Kidney (tissue), 14 donors: Measurements from ENCODE around the gene CKM. TPM values are rescaled to one million over a fixed set of nuclear protein-coding genes. Genes with fewer than 3 reads are reported as not detected.

Experiments
- DNase-seq, 5 donors: peaks; one replicate each; pipeline ENCODE4 v3.0.0-alpha.2; 2013 to 2020
- FAIRE-seq: peaks from 2 replicates; lab custom pipeline; 2012; peaks lifted over from hg19 to GRCh38; lab: Jason Lieb, UNC
- H3K27ac ChIP-seq, 2 donors: one replicate each; pipeline ENCODE4 v1.7.0; 2013; ENCODE audit warnings: low read depth in 2 of 2, low read length in 2 of 2, inconsistent platforms in 1 of 2
- H3K27me3 ChIP-seq: one replicate; pipeline ENCODE4 v1.7.1; 2013; ENCODE audit warnings: low read length, inconsistent platforms; ENCODE audit not compliant: control insufficient read depth, insufficient read depth
- H3K36me3 ChIP-seq, 3 donors: one replicate each; pipeline versions ENCODE4 v1.7.0 to v1.7.1; 2013; ENCODE audit warnings: low read length in 3 of 3, control low read depth in 1 of 3, inconsistent platforms in 1 of 3; ENCODE audit not compliant: insufficient read depth in 3 of 3, control insufficient read depth in 2 of 3
- H3K4me1 ChIP-seq, 3 donors: one replicate each; pipeline versions ENCODE4 v1.7.0 to v1.7.1; 2013; ENCODE audit warnings: low read length in 3 of 3, inconsistent platforms in 1 of 3, low read depth in 1 of 3; ENCODE audit not compliant: control insufficient read depth in 2 of 3, insufficient read depth in 2 of 3
- H3K4me3 ChIP-seq, 3 donors: one replicate each; pipeline versions ENCODE4 v1.7.0 to v1.8.1; 2013; ENCODE audit warnings: low read length in 3 of 3, control low read depth in 1 of 3, inconsistent platforms in 1 of 3
- H3K9ac ChIP-seq, 3 donors: one replicate each; pipeline versions ENCODE4 v1.7.0 to v1.7.1; 2013; ENCODE audit warnings: low read length in 3 of 3, control low read depth in 1 of 3, inconsistent platforms in 1 of 3
- H3K9me3 ChIP-seq, 3 donors: one replicate each; pipeline versions ENCODE4 v1.7.0 to v1.7.1; 2013; ENCODE audit warnings: low read length in 3 of 3, control low read depth in 1 of 3, inconsistent platforms in 1 of 3; ENCODE audit not compliant: control insufficient read depth in 2 of 3, insufficient read depth in 1 of 3
- CTCF ChIP-seq: IDR thresholded peaks from 3 replicates; pipeline ENCODE4 v1.5.1; 2012; ENCODE audit warnings: mild to moderate bottlenecking, moderate library complexity, borderline replicate concordance; ENCODE audit not compliant: insufficient read depth; ENCODE audit errors: extremely low read depth
- intact Hi-C: fragments of 100-400 bp; cut with DNase I; formaldehyde crosslinking; loops from one replicate; pipeline ENCODE4 v1.11.1; 2022
- polyA plus RNA-seq: library from polyadenylated mRNA; stranded (reverse); fragments of 350-450 nt; fragmentation: Illumina TruSeq; extraction: RNeasy Lipid Tissue Mini Kit (QIAGEN cat#74804); gene quantifications from one replicate; pipeline ENCODE4 v1.2.3, GENCODE V29; 2014; ENCODE audit warnings: low read depth, low replicate concordance; ENCODE audit not compliant: insufficient read depth
- total RNA-seq: library from RNA; stranded (reverse); fragmentation: NEBNext Ultra II Directional; extraction: Animal tissue kit (Norgen Biotek cat#: 25700); gene quantifications from one replicate; pipeline ENCODE4 v1.2.1, GENCODE V29; 2021
- donor health status: control.
- donor health status: control.
- donor health status: control.
- donor health status: control.
- donor health status: control.
- donor health status: DM: yes; HTN: yes; CAD: no.
- donor health status: Normal renal cell carcinoma (clear cell type).

CKM gene
- total and polyA plus RNA-seq, 2 donors from 2014 or later = 1.3 TPM; not detected in 1

- no peak overlapping the region for H3K4me3 ChIP-seq
- H3K27me3 ChIP-seq = no peaks in the 10 kb centered on the region
- TF ChIP-seq CTCF = no peak
- no peak overlapping the region for H3K27ac ChIP-seq
- no peak overlapping the region for H3K9ac ChIP-seq
- no peak for FAIRE-seq
- DNase-seq = no peak
- peaks cover 0 to 3% (median 0%) of the 10 kb centered on the region in 3 donors for H3K4me1 ChIP-seq
- no peaks in the 10 kb centered on the region for H3K36me3 ChIP-seq
- intact Hi-C loops = no loop called here
- no peaks in the 10 kb centered on the region for H3K9me3 ChIP-seq
Observed at GRCh38 chr19:45333609-45334303, 11.1 kb upstream of the CKM start.

GRCh38 chr19:45331411-45331810 is 8.7 kb upstream of the CKM start:
- TF ChIP-seq CTCF = no peak
- Histone ChIP-seq H3K27ac (no peak overlapping the region), H3K9ac (no peak overlapping the region), H3K27me3 (no peaks in the 10 kb centered on the region), H3K9me3 (no peaks in the 10 kb centered on the region), H3K4me3 (no peak overlapping the region), H3K36me3 (no peaks in the 10 kb centered on the region), H3K4me1 (no peaks in the 10 kb centered on the region)
- FAIRE-seq = no peak
- no peak for DNase-seq
- intact Hi-C loops = no loop called here

DNA sequence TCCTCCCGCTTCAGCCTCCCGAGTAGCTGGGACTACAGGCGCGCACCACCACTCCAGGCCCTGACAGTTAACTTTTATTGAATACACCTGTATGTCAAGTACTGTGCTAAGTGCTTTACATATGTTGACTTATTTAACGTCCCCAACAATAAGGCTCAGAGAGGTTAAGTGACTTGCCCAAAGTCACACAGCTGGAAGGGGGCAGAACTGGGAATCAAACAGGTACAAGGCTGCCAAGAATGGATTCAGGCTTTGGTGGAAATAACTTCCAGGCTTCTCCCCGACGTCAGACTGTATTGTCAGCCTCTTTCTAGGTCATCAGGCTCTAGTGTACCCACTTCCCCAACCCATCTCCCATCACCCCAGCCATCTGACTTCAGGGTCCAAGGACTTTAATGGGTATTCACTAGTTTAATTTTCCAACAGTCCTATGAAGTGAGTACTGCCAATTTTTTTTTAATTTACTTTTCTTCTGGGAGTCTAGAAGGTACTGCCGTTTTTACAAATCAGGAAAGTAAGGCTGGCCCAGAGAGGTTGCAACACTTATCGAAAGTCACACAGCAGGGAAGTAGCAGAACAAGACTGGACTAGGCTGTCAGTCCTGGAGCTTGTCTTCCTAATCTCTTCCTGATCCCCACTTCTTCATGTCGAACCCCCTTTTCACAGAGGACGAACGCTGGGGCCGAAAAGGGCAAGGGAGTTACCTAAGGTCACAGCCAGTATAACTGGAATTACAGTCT is 4.9 kb upstream of the CKM start:
- no peaks in the 10 kb centered on the region for H3K4me1 ChIP-seq
- no peaks in the 10 kb centered on the region for H3K36me3 ChIP-seq
- no peak overlapping the region for H3K27ac ChIP-seq
- H3K9ac ChIP-seq = no peak overlapping the region
- DNase-seq (no peak), FAIRE-seq (no peak)
- intact Hi-C loops = no loop called here
- TF ChIP-seq CTCF = no peak
- no peaks in the 10 kb centered on the region for H3K9me3 ChIP-seq
- H3K4me3 ChIP-seq = no peak overlapping the region
- no peaks in the 10 kb centered on the region for H3K27me3 ChIP-seq
